Ecto neural progenitor cell (in vitro differentiated cells): ENCODE results near the gene ETS2.

ENCODE experiments used
- DNase-seq: peaks from one replicate; pipeline ENCODE4 v3.0.0-alpha.2; 2018; ENCODE audit warnings: low spot score

ETS2 gene

GRCh38 chr21:38802050-38803026 lies 3.4 kb upstream of the ETS2 start:
- DNase-seq = no peak

DNA sequence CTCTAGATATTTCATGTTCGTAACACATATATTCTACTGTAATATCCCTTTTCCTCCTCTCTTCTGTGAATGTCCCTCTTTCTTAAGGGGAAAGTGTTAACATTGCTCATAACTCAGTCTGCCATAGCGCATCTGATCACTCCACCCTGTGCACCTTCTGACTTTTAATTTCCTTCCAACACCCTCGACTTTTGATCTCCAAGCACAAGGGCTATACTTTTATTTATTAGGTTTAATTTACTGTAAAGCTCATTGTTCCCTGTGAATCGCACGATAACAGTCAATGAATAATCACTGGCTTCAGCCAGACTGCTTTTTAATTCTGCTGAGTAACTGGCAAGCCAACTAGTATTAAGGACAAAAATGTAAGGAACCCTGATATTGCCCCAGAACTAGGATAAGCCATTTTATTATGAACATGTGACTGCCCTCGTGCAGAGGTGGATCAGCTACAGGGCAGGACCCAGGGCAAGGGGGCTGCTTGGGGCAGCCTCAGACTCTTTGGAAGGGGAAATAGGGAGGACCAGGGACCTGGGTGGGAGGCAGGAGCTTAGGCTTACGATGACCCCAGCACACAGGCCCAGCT lies 2.6 kb upstream of the ETS2 start:
- DNase-seq = no peak

DNA sequence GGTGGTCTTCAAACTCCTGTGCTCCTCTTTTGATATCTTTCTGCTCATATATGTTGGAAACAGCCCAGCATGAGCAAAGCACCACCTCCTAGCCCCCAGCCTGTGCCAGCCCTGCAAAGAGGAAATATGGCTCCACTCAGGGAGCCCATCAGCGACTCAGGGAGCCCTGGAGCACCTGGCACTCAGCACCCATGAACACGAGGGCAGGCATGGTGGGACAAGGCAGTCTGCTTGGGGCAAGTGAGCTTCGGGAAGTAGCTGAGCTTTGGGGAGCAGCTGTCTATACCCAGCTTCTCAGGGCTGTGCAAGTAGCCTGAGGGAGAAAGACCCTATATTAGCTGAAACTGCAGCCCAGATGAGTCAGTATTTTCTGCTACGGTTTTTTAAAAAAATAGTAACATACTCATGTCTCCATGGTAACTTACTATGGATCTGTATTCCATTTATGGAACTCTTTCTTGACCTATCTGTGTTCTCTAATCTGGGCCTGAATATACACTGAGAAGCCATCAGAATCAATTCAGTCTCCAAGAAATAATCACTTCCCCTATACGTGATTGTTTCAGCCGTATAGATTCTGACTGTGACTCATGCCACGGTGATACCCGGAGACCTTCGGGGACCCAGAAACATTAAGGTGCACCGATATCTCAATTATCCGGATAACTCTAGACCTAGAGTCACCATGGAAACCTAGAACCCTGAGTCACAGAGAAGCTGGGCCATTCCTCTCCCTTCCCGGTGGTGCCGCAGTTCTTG lies 1.5 kb upstream of the ETS2 start:
- DNase-seq = no peak

- DNase-seq = peak; percentile 73
Measured at GRCh38 chr21:38804789-38805327, 871 bp upstream of the ETS2 start.

GRCh38 chr21:38806153-38806941 lies 618 bp downstream of the ETS2 start:
- no peak for DNase-seq

GRCh38 chr21:38806942-38807284 lies 1.2 kb downstream of the ETS2 start:
- DNase-seq = no peak

DNA sequence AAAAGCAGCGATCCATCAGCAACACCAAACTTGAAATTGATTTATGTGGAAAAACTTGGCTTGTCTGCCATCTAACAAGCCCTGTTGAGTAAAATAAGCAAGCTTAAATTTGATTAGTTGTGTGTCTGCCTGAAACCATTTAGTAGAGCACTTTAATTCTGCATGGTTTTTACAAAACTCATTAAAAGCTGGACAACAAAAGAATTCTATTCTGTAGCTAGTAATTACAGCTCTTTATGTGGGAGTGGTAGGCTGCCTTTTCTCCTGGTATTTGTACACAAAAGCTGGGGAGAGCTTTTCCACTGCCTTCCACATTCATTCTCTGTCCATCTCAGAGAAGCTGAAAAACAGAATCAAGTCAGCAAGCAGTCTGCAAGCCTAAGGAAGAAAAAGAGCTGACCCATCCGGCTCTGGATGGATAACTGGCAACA lies 1.7 kb downstream of the ETS2 start:
- no peak for DNase-seq

GRCh38 chr21:38807986-38808385 lies 2.3 kb downstream of the ETS2 start:
- DNase-seq = no peak

DNA sequence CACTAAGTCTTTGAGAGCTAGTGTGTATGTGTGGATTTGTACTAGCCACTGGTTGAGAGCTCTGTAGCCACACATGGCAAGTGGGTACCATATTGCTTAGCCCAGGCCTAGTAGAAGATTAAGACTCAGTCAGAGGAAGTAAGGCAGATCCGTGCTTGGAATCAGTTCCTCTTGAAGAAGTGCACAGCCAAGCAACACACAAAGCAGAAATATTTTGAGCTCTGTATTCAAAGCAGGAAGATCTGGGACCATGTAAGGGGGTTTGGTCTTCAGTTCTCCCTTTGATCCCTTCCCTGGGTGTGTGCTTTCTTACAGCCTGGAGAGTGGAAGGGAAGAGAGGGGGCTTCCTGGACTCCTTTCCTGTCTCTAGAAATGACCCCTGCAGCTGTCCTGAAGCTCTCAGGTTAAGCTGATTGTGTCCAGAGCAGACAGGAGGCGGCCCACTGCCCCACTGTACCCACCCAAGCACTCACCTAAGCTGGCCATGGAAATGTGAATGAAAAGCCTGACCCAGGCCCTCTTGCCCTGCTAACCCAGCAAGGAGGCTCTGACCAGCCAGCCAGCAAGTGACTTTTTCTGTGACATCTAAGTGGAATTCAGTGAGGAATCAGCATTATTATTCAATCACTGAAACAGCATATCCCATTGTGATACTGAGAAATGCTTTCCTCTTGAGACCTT lies 3.6 kb downstream of the ETS2 start:
- no peak for DNase-seq

DNA sequence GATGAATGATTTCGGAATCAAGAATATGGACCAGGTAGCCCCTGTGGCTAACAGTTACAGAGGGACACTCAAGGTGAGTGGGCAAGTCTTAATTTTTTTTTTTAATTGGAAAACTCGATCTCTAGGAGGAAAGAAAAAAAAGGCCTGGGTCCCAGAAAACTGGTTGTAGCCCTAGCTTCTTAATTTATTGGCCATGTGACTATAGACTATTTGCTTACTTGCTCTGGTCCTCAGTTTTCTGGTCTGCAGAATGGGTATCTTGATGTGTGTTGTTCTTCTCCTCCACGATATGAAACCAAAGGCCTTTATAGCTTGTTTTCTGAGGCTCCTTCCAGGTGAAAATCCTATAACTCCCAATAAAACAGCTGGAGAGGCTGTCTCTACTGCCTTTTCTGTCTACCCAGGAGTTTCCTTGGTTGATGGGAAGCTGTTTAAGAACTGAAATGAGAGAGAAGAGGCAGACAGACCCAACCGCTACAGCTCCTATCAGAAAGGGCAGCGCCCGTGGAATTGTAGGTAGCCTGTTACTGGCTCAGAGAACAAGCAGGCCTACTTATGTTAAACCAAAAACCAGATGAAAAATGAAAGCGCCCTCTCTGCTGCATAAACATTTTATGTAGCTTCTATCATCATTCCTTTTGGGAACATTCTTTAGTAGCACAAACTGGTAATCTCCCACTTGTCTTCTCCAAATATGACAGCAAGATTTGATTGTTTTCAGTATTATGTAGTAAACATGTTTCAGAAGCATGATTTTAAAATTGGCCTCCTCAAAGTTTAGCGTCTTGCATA lies 4.5 kb downstream of the ETS2 start:
- DNase-seq = no peak

- DNase-seq = no peak
Measured at GRCh38 chr21:38810826-38811164, 5.1 kb downstream of the ETS2 start.

DNA sequence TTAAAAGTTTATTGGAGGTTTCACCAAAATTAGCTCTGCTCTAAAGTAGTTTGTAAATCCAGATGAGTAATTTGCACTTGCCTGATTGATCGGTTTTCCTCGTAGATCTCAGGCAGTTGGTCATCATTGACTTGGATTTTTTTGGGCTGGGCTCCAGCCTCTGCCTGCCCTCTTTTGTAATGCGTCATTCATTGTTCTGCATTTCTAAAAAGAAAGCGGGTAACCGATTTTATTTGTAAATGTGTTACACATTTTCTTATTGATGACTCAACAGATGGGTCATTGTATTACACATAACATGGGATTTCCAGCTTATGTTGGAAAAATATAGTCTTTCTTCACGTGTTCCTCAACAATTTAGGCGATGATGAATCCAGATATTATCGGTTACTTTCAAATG lies 5.5 kb downstream of the ETS2 start:
- DNase-seq = no peak

GRCh38 chr21:38813143-38813542 lies 7.4 kb downstream of the ETS2 start:
- DNase-seq = no peak

DNA sequence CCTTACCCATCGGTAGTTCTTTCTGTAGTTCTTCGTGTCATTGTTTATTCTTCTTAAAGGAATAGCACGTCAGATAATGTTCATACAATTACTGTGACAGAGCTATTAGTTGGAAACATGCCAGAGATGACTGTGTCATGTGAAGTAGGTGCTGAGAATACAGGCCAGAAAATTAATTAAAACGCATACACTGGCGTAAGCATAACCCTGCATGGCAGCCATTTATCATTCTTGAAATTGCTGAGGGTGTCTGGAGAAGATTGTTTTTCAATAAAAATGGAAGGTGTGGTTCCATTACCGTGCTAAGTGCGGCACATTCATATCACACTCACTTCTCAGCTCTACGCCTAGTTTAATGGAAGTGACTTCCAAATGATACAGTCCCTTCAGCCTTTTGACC lies 7.8 kb downstream of the ETS2 start:
- no peak for DNase-seq

DNA sequence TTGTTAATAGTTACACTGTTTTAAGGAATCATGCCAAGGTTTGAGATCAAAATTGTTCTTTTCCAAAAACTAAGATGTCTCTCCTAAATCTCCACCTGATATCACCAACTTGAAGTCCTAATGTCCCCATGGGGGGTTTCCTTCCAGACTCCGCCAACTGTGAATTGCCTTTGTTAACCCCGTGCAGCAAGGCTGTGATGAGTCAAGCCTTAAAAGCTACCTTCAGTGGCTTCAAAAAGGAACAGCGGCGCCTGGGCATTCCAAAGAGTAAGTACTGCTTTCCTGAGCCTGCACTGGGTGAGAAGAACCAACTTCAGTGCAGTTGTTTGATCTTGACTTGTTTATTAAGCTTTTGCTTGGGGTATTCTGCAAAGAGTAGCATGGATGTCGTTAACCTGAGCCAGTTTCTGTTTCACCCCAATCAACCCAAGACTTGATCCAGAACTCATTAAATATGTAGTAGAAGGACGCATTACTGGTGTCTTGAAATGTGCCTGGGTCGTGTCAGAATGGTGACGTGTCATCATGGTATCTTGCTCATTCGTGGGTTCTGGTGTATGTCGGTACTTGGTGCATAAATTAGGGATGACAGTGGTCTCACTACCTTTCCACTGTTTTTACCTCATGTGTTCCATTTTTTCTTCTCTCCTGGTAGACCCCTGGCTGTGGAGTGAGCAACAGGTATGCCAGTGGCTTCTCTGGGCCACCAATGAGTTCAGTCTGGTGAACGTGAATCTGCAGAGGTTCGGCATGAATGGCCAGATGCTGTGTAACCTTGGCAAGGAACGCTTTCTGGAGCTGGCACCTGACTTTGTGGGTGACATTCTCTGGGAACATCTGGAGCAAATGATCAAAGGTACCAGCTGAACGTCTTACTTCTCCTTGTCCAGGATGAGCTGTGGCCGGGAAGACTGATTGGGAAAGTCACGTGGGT lies 8.7 kb downstream of the ETS2 start:
- no peak for DNase-seq

DNA sequence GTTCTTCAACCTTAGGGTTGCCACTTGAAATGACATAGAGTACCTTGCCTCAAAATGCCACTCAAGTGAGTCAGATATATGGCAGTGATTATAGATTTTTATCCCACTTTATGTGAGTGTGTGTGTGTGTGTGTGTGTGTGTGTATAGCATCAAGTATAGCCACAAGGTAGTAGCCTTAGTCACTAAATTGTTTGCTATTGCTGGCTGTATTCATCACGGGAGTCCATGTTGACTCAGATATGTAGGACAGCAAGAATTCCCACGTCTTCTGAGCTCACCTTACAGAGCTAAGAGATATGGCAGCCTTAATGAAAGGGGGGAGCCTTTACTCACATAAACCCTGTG lies 9.3 kb downstream of the ETS2 start:
- no peak for DNase-seq

DNA sequence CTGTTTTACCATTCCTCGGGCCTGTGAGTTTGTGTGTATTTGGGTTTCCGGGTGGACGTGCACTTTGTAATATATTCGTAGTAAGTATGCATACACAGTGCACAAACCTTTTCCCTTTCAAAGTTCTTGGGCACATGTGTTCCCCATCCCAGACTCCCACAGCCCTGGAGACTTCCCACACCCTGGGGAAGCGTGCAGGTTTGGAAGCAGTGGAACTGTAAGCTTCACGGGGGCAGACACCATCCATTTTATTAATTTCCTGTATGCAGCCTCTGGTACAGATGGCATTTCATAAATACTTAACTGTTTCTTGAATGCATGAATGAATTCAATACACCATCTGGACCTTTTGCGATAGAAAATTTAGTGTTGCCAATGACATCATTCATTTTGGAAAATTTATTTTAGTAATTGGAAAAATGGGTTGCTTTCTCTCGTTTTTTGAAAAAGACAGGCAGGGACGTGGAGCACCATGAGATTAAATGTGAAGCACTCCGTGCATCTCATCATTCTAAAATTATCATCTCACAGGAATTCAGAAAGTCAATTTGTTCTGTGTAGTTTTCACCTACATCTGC lies 10.8 kb downstream of the ETS2 start:
- DNase-seq = no peak

DNA sequence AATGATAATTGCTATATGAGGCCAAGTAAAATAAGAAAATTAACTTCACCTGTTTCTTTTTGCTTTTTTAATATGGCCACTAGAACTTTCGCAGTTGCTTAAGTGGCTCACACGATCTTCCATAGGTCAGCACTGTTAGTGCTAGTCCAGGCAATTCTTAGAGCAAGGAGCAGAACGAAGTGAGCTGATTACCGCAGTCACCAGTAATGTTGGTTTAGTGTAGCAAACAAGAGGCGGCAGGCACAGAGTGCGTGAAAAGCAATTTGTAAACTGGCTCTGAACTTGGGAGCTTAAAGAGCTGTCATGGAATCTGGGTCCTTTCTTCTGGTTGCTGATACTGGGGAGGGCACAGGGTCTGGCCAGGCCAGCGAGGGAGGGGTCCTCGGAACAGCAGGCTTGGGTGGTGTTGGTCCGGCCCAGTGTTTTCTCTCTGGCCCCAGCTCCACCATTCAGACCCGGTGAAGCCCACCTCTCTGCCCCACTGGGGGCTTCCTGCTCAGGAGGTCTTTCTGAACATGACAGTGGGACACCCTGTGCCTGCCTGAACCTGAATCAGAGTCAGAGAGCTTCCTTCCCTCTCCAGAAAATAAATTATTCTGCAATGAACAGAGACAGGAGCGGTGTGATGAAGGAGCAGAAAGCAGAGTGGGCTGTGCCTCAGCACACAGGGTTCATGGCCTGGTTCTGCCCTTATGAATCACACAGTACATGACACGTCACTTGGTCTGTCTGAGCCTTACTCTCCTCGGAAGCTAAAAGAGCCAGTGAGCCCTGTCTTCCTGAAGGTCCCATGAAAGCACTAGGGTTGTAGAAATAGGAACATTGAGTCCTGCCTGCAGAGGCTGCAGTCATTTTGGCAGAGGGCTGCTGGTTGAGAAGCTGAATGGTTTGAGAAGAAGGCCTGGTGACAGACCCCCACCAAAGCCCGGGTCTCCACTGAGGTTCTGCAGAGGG lies 11.9 kb downstream of the ETS2 start:
- DNase-seq = no peak
